ENCODE results near the gene KLF4. TPM values are rescaled to one million over a fixed set of nuclear protein-coding genes. Genes with fewer than 3 reads are reported as not detected.
A peak's percentile ranks its signal among the peaks of the same experiment; 100 is the strongest.

The KLF4 gene
- total and polyA plus RNA-seq, 2 of the 13 experiments (the other 11 are each of a cell fraction or from before 2014, with no cell fraction given), result 0.20 to 0.37 TPM

GRCh38 chr9:107504585-107505455, 15.3 kb upstream of the KLF4 start (continued):
- no peak for TF ChIP-seq ZSCAN20 (CRISPR knock-in tag; IDR thresholded peaks at IDR 0.05; ENCODE audit: borderline replicate concordance)
- no peak for TF ChIP-seq PPARG (CRISPR knock-in tag; conservative IDR thresholded peaks at IDR 0.05)
- TF ChIP-seq NFKBIZ (CRISPR knock-in tag; IDR thresholded peaks at IDR 0.05), result no peak
- no peak for TF ChIP-seq PHF21A (CRISPR knock-in tag; IDR thresholded peaks at IDR 0.05)
- no peak for TF ChIP-seq NONO (IDR thresholded peaks at IDR 0.05)
- TF ChIP-seq NONO (CRISPR knock-in tag; conservative IDR thresholded peaks at IDR 0.05), result no peak
- TF ChIP-seq RXRA (CRISPR knock-in tag; IDR thresholded peaks at IDR 0.05), result no peak
- TF ChIP-seq ZNF569 (CRISPR knock-in tag; IDR thresholded peaks at IDR 0.05; ENCODE audit: borderline replicate concordance), result no peak
- no peak for TF ChIP-seq ZNF547 (CRISPR knock-in tag; IDR thresholded peaks at IDR 0.05)
- TF ChIP-seq AHDC1 (CRISPR knock-in tag; IDR thresholded peaks at IDR 0.05; ENCODE audit: borderline replicate concordance), result peak; percentile 92; the same call in 1 of the 2 replicates
- TF ChIP-seq RELA (CRISPR knock-in tag; IDR thresholded peaks at IDR 0.05), result no peak
- no peak for TF ChIP-seq IKZF5 (CRISPR knock-in tag; IDR thresholded peaks at IDR 0.05)
- TF ChIP-seq ZNF558 (CRISPR knock-in tag; IDR thresholded peaks at IDR 0.05; ENCODE audit: borderline replicate concordance), result no peak
- TF ChIP-seq HIVEP1 (CRISPR knock-in tag; IDR thresholded peaks at IDR 0.05), result no peak
- no peak for TF ChIP-seq ZNF317 (CRISPR knock-in tag; IDR thresholded peaks at IDR 0.05)
- no peak for TF ChIP-seq PRDM15 (CRISPR knock-in tag; IDR thresholded peaks at IDR 0.05)
- no peak; the same call in 1 of the 2 replicates for TF ChIP-seq ELF3 (CRISPR knock-in tag; IDR thresholded peaks at IDR 0.05)

Data from HepG2 (cell line).